ENCODE results near the gene VASN. TPM values are rescaled to one million over a fixed set of nuclear protein-coding genes. Genes with fewer than 3 reads are reported as not detected.

VASN gene
- total RNA-seq, 1 donor from 2014 or later, result 62.7 TPM

GRCh38 chr16:4351880-4352279 is 19.8 kb upstream of the VASN start:
- no peak for DNase-seq (ENCODE audit: extremely low spot score, unreplicated experiment)

GRCh38 chr16:4352843-4353242 is 18.8 kb upstream of the VASN start:
- no peak for DNase-seq (ENCODE audit: extremely low spot score, unreplicated experiment)
- Mint-ChIP-seq H3K9me3 (ENCODE audit: unreplicated experiment) (no peaks in the 10 kb centered on the region), H3K36me3 (ENCODE audit: unreplicated experiment) (no peaks in the 10 kb centered on the region), H3K4me1 (ENCODE audit: unreplicated experiment) (peaks cover 15% of the 10 kb centered on the region), H3K27me3 (ENCODE audit: unreplicated experiment) (no peaks in the 10 kb centered on the region), H3K4me3 (ENCODE audit: unreplicated experiment) (no peak overlapping the region), H3K27ac (ENCODE audit: unreplicated experiment) (no peak overlapping the region)
- no peak for TF ChIP-seq CTCF (IDR thresholded peaks at IDR 0.05)

More at GRCh38 chr16:4351880-4352279, 19.8 kb upstream of the VASN start:
- Mint-ChIP-seq H3K9me3 (ENCODE audit: unreplicated experiment) (no peaks in the 10 kb centered on the region), H3K4me1 (ENCODE audit: unreplicated experiment) (peaks cover 15% of the 10 kb centered on the region), H3K27ac (ENCODE audit: unreplicated experiment) (peak overlapping the region; percentile 44), H3K36me3 (ENCODE audit: unreplicated experiment) (no peaks in the 10 kb centered on the region), H3K27me3 (ENCODE audit: unreplicated experiment) (no peaks in the 10 kb centered on the region), H3K4me3 (ENCODE audit: unreplicated experiment) (peak overlapping the region; percentile 86)
- no peak for TF ChIP-seq CTCF (IDR thresholded peaks at IDR 0.05)

GRCh38 chr16:4353675-4354074 is 18.0 kb upstream of the VASN start:
- Mint-ChIP-seq H3K4me3 (ENCODE audit: unreplicated experiment) (no peak overlapping the region), H3K36me3 (ENCODE audit: unreplicated experiment) (no peaks in the 10 kb centered on the region), H3K9me3 (ENCODE audit: unreplicated experiment) (no peaks in the 10 kb centered on the region), H3K4me1 (ENCODE audit: unreplicated experiment) (peaks cover 10% of the 10 kb centered on the region), H3K27me3 (ENCODE audit: unreplicated experiment) (no peaks in the 10 kb centered on the region), H3K27ac (ENCODE audit: unreplicated experiment) (no peak overlapping the region)
- TF ChIP-seq CTCF (IDR thresholded peaks at IDR 0.05), result no peak
- no peak for DNase-seq (ENCODE audit: extremely low spot score, unreplicated experiment)

- Mint-ChIP-seq H3K36me3 (ENCODE audit: unreplicated experiment) (peaks cover 3% of the 10 kb centered on the region), H3K4me1 (ENCODE audit: unreplicated experiment) (peaks cover 10% of the 10 kb centered on the region), H3K27ac (ENCODE audit: unreplicated experiment) (no peak overlapping the region), H3K27me3 (ENCODE audit: unreplicated experiment) (no peaks in the 10 kb centered on the region), H3K9me3 (ENCODE audit: unreplicated experiment) (no peaks in the 10 kb centered on the region), H3K4me3 (ENCODE audit: unreplicated experiment) (no peak overlapping the region)
- no peak for TF ChIP-seq CTCF (IDR thresholded peaks at IDR 0.05)
- no peak for DNase-seq (ENCODE audit: extremely low spot score, unreplicated experiment)
Observed at GRCh38 chr16:4354512-4355409, 16.9 kb upstream of the VASN start.

GRCh38 chr16:4356820-4357219 is 14.8 kb upstream of the VASN start:
- Mint-ChIP-seq H3K27me3 (ENCODE audit: unreplicated experiment) (no peaks in the 10 kb centered on the region), H3K4me1 (ENCODE audit: unreplicated experiment) (no peaks in the 10 kb centered on the region), H3K9me3 (ENCODE audit: unreplicated experiment) (no peaks in the 10 kb centered on the region), H3K4me3 (ENCODE audit: unreplicated experiment) (no peak overlapping the region), H3K36me3 (ENCODE audit: unreplicated experiment) (peaks cover 3% of the 10 kb centered on the region), H3K27ac (ENCODE audit: unreplicated experiment) (no peak overlapping the region)
- no peak for TF ChIP-seq CTCF (IDR thresholded peaks at IDR 0.05)
- DNase-seq (ENCODE audit: extremely low spot score, unreplicated experiment), result no peak

Measured in osteocyte (in vitro differentiated cells).